NOMO-1 treated with dmso at 0.1 percent for 144 hours (cell line): ENCODE measurements around the gene LMBR1.
"Not testable (repeated sequence)": the region's sequence is repeated elsewhere in the genome, so short reads cannot be mapped to it uniquely, and the experiment has no call there.

Experiments
- DNase-seq: peaks from one replicate; lab custom pipeline; 2025; ENCODE audit not compliant: unreplicated experiment; lab: John Stamatoyannopoulos, UW

Gene LMBR1

GRCh38 chr7:156907656-156908055 is 14.7 kb upstream of the LMBR1 start:
- DNase-seq: no peak

- DNase-seq: no peak
Measured at GRCh38 chr7:156906200-156906649, 13.2 kb upstream of the LMBR1 start.

- no peak for DNase-seq
Measured at GRCh38 chr7:156903232-156903909, 10.4 kb upstream of the LMBR1 start.

GRCh38 chr7:156900093-156900492 is 7.1 kb upstream of the LMBR1 start:
- DNase-seq: not testable (repeated sequence)

GRCh38 chr7:156898938-156899337 is 6.0 kb upstream of the LMBR1 start:
- no peak for DNase-seq

- no peak for DNase-seq
Measured at GRCh38 chr7:156897673-156898072, 4.7 kb upstream of the LMBR1 start.

- DNase-seq: no peak
Measured at GRCh38 chr7:156896388-156897022, 3.5 kb upstream of the LMBR1 start.

- DNase-seq: peak; percentile 62
Measured at GRCh38 chr7:156895024-156895780, 2.2 kb upstream of the LMBR1 start.

- no peak for DNase-seq
Measured at GRCh38 chr7:156892081-156892800, 742 bp downstream of the LMBR1 start.

- DNase-seq: no peak
Measured at GRCh38 chr7:156889746-156890145, 3.2 kb downstream of the LMBR1 start.

GRCh38 chr7:156889089-156889488 is 3.9 kb downstream of the LMBR1 start:
- no peak for DNase-seq

- no peak for DNase-seq
Measured at GRCh38 chr7:156886020-156886795, 6.8 kb downstream of the LMBR1 start.

GRCh38 chr7:156881679-156882078 is 11.3 kb downstream of the LMBR1 start:
- DNase-seq: no peak

- DNase-seq: no peak
Measured at GRCh38 chr7:156875766-156876165, 17.2 kb downstream of the LMBR1 start.

GRCh38 chr7:156868363-156868762 is 24.6 kb downstream of the LMBR1 start:
- not testable (repeated sequence) for DNase-seq

GRCh38 chr7:156865493-156865892 is 27.5 kb downstream of the LMBR1 start:
- DNase-seq: no peak

- DNase-seq: not testable (repeated sequence)
Measured at GRCh38 chr7:156862022-156862421, 31.0 kb downstream of the LMBR1 start.

- DNase-seq: no peak
Measured at GRCh38 chr7:156861212-156861611, 31.8 kb downstream of the LMBR1 start.

- DNase-seq: not testable (repeated sequence)
Measured at GRCh38 chr7:156860099-156860498, 32.9 kb downstream of the LMBR1 start.

GRCh38 chr7:156858523-156858922 is 34.5 kb downstream of the LMBR1 start:
- DNase-seq: no peak

- no peak for DNase-seq
Measured at GRCh38 chr7:156857757-156858156, 35.2 kb downstream of the LMBR1 start.
